Measurements from ENCODE around the gene PTPRN2.

PTPRN2 gene

GRCh38 chr7:157634401-157635147 lies 953.0 kb downstream of the PTPRN2 start:
- DNase-seq (ENCODE audit: low read depth), result no peak

GRCh38 chr7:157633465-157634185 lies 954.0 kb downstream of the PTPRN2 start:
- DNase-seq (ENCODE audit: low read depth), result no peak

GRCh38 chr7:157630301-157630853 lies 957.2 kb downstream of the PTPRN2 start:
- no peak for DNase-seq (ENCODE audit: low read depth)

- DNase-seq (ENCODE audit: low read depth), result no peak
Observed at GRCh38 chr7:157628456-157628855, 959.2 kb downstream of the PTPRN2 start.

GRCh38 chr7:157627646-157628045 lies 960.0 kb downstream of the PTPRN2 start:
- no peak for DNase-seq (ENCODE audit: low read depth)

- DNase-seq (ENCODE audit: low read depth), result no peak
Observed at GRCh38 chr7:157627033-157627432, 960.6 kb downstream of the PTPRN2 start.

- no peak for DNase-seq (ENCODE audit: low read depth)
Observed at GRCh38 chr7:157625973-157626742, 961.5 kb downstream of the PTPRN2 start.

GRCh38 chr7:157623556-157623955 lies 964.1 kb downstream of the PTPRN2 start:
- DNase-seq (ENCODE audit: low read depth), result no peak

GRCh38 chr7:157622408-157623205 lies 965.0 kb downstream of the PTPRN2 start:
- DNase-seq (ENCODE audit: low read depth), result no peak

GRCh38 chr7:157622000-157622399 lies 965.6 kb downstream of the PTPRN2 start:
- no peak for DNase-seq (ENCODE audit: low read depth)

GRCh38 chr7:157621131-157621681 lies 966.4 kb downstream of the PTPRN2 start:
- no peak for DNase-seq (ENCODE audit: low read depth)

- no peak for DNase-seq (ENCODE audit: low read depth)
Observed at GRCh38 chr7:157620616-157621015, 967.0 kb downstream of the PTPRN2 start.

- no peak for DNase-seq (ENCODE audit: low read depth)
Observed at GRCh38 chr7:157619753-157620525, 967.7 kb downstream of the PTPRN2 start.

GRCh38 chr7:157618823-157619606 lies 968.6 kb downstream of the PTPRN2 start:
- no peak for DNase-seq (ENCODE audit: low read depth)

GRCh38 chr7:157618091-157618726 lies 969.4 kb downstream of the PTPRN2 start:
- no peak for DNase-seq (ENCODE audit: low read depth)

GRCh38 chr7:157617401-157617800 lies 970.2 kb downstream of the PTPRN2 start:
- DNase-seq (ENCODE audit: low read depth), result no peak

GRCh38 chr7:157616931-157617330 lies 970.7 kb downstream of the PTPRN2 start:
- DNase-seq (ENCODE audit: low read depth), result no peak

- no peak for DNase-seq (ENCODE audit: low read depth)
Observed at GRCh38 chr7:157616426-157616825, 971.2 kb downstream of the PTPRN2 start.

- no peak for DNase-seq (ENCODE audit: low read depth)
Observed at GRCh38 chr7:157615852-157616251, 971.8 kb downstream of the PTPRN2 start.
